Stimulated activated CD4-positive, alpha-beta T cell treated with anti-CD3 and anti-CD28 coated beads, TNF-alpha, amount 100 ng/mL, for 48 hours (primary cell): ENCODE results near the gene FETUB.
"Not testable (repeated sequence)": the region's sequence is repeated elsewhere in the genome, so short reads cannot be mapped to it uniquely, and the experiment has no call there.

Source experiments
- DNase-seq, 3 donors: peaks; one replicate each; pipeline ENCODE4 v3.0.0-alpha.2; 2020; ENCODE audit warnings: low read depth in 3 of 3

FETUB gene

DNA sequence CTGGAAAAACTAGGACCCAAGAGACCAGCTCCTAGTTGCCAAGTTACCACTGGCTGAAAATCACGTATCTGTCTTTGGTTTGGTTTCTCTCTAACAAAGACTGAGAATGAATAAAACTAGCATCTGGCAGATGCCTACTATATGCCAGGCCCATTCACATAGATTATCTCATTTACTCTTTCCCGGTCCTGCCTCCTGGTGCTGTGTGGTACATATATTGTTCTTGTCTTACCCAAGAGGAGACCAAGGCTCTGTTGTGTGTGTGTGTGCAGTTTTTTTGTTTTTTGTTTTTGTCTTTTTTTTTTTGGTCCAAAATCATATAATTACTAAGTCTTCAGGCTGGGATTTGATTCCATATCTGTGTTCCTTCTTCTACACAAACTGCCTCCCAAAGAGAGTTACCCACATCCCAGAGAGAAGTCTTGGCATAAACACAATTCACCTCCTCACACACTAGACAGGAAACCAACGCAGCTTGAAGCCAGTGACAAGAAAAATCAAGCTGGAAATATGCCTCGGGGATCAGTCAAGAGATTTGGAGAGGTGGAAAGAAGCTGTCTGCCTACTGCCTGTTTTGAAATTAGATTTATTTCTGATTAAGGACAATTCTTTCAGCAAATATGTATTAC lies 26.4 kb upstream of the FETUB start:
- no peak for DNase-seq

DNA sequence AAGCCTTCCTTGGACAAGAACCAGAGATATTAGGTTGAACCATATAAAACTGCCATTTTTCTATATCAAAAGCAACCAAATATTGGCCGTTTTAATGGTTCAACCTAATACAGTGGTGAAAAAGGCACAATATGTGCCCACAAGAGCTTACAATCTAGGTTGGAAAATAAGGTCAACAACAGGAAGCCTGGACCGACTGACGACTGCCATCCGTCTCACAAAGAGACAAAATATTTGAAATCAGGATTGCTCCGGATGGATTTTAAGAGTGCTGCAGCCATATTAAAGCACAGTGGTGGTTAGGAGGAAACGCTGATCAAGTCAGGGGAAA lies 26.0 kb upstream of the FETUB start:
- no peak for DNase-seq

DNA sequence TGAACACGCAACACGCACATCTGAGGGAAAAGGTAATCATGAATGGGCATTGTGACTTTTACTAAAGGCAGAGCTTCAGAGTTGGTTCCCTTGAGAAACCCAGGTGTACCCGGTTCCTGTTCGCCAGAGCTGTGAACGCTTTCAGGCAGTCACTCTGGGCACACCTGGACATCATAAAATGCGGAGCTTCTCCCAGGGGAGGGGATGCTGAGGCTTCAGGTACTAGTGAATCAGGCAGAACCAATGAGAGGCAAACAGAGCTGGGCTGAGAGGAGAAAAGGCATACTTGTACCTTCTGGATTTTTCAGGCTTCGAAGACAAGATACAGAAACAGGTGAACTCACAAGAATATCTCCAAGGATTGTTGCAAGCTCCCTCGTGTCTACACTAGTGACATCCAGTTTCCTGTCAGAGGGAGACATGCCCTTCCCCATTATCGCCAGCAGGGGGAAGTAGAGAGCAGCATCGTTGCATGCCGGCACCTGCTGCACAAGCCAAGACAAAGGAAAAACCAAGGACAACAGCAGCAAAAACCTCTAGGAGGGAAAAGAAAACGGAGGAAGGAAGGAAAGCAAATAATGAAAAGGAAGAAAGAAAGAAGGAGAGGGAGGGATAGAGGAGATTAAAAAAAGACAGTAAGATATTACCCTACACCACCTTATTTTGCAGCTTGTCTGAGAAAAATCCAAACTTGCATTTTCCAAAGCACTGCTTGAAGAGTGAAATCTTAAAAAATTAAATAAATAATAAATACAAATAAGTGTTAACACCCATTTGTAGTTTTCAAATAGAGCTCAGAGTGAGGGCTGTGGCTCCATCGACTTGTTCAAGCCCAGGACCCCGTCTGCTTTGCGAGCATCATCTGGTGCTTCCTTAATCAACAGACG lies 25.4 kb upstream of the FETUB start:
- DNase-seq: peak; percentile 51 to 65 (median 64)

DNA sequence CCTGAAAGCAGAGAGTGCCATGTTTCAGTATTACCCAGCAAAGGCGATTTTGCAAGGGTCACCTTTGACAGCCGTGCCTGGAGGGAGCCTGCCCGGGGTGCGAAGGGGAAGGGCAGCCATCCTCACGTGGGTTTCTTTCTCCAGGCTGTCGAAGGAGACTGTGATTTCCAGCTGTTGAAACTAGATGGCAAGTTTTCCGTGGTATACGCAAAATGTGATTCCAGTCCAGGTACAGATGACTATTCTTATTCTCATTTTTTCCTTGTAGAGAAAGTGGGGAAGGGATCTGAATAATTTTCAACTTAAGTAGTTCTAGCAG lies 23.9 kb upstream of the FETUB start:
- no peak for DNase-seq

DNA sequence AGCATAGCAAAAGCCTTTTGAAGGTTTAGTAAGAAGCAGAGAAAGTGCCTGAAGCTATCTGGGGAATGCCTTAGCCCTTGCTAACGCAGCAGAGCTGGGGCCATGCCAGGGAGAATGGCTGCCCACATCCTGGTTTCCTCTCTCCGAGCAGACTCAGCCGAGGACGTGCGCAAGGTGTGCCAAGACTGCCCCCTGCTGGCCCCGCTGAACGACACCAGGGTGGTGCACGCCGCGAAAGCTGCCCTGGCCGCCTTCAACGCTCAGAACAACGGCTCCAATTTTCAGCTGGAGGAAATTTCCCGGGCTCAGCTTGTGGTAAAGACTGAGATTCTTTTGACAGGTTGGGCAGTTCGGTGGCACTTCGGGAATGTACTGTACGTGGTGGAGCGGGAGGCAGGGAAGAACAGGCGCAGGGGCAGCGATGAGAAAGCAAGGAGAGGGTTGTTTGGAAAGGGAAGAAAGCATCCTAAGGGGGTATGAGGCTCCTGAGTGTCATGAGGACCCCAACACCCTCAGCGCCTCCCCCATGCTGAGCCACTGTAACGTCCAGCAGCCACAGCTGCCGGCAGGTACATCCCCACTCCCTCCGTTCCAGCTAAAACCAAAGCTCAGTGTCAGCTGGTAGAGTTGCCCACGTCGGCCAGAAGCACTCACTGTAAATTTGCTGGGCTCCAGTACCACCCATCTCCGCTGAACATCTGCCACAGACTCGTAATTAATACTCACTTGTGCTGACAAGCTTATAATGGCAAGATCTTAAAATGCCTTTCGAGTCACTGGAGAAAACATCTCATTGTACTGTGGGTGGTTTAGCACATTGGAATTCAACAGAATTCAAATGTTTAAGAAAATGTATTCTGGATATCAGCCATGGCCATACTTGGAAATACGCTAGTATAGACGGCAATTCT lies 22.9 kb upstream of the FETUB start:
- DNase-seq: peak; percentile 70 to 81 (median 80)

DNA sequence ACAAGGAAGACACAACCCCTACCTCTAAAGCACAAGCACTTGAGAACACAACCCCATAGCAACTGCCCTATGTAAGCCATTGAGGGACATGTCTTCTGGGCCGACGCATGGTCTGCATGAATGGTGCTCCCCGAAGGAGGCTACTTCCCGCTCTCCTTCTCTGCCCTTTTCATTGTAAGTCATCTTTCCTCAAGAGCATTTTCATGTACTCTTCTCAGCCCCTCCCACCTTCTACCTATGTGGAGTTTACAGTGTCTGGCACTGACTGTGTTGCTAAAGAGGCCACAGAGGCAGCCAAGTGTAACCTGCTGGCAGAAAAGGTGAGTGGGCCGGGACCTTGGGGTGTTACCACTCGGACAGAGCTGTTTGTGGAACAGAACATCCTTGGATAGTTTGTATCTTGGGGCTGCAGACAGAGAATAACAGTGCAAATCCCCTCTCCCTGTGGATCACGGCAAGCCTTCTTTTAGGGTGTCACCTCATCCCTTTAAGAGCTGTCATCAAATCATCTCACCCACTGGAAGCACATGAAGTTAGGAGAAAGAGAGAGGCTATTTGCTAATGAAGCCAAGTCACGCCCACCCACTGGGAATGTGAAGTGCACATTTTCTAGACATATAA lies 21.8 kb upstream of the FETUB start:
- no peak for DNase-seq

DNA sequence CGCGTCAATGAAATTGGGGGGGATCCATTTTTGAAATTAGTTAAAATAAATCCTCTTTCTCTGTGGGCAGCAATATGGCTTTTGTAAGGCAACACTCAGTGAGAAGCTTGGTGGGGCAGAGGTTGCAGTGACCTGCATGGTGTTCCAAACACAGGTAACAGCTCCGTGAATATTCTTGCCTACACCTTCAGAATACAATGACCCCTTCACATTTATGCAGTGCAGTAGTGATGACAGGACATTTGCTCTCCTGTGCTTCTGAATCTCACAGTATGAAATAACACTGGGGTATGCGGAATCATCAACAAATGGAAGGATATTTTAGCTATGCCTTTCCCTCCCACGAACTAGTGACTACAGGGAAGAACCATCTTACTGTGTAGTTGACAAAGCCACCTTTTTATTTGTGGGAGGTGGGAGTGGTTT lies 20.4 kb upstream of the FETUB start:
- DNase-seq: no peak

DNA sequence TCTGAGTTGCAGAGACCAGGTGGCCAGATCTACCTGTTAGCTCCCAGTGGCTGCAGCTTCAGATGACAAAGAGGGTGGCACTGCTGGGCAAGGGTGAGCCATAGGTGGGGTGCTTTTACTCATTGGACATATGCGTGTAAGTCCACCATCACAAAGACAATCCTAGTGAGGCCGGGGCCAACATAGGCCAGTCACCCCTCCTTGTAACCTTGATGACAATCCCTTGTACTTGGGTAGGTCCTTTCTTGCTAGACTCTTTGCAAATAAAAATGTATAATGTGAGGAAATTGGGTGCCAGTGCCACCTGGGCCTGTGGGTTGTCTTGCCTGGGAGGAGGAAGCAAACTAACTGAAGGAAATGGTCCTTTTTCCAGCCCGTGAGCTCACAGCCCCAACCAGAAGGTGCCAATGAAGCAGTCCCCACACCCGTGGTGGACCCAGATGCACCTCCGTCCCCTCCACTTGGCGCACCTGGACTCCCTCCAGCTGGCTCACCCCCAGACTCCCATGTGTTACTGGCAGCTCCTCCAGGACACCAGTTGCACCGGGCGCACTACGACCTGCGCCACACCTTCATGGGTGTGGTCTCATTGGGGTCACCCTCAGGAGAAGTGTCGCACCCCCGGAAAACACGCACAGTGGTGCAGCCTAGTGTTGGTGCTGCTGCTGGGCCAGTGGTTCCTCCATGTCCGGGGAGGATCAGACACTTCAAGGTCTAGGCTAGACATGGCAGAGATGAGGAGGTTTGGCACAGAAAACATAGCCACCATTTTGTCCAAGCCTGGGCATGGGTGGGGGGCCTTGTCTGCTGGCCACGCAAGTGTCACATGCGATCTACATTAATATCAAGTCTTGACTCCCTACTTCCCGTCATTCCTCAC lies 19.7 kb upstream of the FETUB start:
- no peak for DNase-seq

DNA sequence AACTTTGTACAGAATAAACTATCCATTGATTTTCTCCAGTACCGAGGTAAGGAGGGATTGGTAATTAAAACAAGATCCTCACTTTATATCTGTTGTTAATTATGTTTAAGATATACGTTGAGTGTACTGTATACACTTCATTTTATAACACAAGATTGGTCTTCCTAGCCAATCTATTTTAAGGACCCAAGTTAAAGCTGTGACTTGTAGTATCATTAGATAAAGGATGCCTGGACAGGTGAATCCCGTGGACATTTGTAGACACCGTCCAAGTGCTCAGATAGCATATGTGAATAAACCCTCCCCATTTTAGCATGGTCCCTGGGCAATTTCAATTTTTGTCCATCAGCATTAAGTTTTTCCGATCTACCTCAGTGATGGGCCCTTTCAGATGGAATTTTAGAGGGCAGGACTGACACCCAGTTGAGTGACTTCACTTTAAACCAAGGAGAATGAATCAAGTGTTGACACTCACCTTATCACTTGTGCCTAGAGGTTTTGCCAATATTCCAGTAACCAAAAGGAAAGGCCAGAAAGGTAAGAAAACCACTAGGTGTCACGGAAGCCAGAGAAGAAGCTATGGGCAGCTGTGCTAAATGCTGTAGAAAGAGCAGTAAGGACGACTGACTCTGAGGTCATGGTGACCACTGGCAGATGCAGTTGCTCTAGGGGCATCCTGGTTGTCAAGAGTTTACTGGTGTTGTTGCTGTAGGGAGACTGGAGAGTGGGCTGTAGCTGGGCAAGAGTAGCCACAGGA lies 18.1 kb upstream of the FETUB start:
- DNase-seq: no peak

DNA sequence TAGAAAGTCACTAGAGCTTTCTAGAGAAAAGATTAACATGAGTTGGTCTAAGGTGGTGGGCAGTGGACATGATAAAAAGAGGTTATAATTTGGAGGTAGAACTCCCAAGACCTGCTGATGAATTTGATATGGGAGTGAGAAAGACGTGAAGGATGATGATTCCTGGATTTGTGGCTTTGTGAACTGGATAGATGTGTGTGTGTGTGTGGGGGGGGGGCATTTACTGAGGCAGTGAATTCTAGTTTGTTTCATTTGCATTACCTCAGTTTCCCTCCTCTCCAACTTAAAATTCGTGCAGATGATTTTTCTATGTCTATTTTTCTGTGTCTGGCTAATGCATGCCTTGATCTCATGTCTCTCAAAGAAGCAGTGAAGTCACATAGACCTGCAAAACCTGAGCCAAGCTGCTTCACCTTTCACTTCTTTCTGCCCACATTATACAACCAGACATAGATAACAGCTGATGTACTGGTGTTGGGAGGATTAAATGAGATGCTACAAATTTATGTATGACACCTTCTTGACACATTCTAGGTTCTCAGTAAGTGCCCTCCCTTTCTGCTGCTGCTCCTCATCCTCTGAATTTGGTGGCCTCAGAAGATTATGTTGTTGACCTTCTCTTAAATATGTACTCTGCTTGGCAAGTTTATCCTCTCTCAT lies 17.4 kb upstream of the FETUB start:
- DNase-seq: no peak

DNA sequence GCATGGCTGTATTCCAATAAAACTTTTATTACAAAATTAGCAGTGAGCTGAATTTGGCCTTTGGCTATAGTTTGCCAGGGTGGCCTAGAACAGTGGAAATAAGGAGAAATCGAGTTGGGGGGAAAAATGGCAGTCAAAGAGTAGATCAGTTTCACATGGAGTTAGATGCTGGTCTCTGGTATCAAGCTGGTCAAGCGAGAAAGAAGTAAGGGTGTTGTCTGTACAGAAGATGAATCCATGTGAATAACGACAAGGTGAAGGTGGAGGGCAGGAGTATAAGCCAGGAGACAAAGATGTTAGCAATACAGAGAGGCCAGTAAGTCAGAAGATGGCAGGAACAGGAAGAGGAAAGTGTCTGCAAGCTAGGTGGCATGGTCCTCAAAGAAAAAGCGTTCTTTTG lies 15.6 kb upstream of the FETUB start:
- no peak for DNase-seq

DNA sequence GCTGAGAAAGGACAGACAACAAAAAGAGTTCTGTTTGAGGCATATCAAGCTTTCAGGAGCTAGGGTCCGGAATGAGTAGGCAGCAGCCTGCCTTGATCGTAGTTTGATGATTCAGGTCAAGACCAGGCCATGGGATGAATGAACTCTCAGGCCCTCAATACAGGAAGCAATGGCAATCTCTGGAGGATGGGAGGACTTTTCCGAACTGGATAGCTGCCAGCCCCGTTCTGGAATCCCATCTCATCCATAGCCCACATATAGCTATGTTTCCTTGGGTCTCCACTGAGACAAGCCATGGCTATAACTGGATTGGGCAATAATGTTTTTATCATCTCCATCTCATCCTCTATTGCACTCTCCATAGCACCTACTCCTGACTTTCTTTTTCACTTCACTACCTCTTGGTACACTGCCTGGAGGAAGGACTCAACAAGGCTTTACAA lies 14.6 kb upstream of the FETUB start:
- no peak for DNase-seq

DNA sequence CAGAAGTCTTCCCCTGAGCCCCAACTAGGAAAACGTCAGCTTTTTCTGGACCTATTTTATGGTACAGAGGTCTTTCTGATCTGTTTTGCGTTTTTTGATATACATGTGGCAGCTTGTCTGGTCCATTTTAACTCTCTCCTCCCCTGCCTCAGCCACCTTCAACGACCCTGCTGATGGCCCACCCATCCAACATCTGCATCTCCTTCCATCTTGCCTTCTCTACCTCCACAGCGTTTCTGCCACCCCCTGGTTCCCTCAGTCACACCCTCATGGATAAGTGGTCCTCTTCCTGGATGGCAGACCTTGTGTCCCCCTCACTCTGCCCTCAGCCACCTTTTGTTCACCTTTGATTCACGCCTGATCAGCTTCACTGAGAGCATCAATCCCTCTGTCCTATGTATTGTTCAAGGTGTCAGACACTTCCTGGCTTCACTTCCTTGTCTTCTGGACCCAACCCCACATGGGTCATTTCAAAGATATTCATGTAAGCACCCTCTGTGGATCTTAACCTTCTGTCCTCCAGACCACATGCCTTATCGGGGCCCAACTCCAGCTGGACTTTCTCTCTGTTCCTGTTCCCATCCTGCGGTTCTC lies 13.8 kb upstream of the FETUB start:
- DNase-seq: no peak

DNA sequence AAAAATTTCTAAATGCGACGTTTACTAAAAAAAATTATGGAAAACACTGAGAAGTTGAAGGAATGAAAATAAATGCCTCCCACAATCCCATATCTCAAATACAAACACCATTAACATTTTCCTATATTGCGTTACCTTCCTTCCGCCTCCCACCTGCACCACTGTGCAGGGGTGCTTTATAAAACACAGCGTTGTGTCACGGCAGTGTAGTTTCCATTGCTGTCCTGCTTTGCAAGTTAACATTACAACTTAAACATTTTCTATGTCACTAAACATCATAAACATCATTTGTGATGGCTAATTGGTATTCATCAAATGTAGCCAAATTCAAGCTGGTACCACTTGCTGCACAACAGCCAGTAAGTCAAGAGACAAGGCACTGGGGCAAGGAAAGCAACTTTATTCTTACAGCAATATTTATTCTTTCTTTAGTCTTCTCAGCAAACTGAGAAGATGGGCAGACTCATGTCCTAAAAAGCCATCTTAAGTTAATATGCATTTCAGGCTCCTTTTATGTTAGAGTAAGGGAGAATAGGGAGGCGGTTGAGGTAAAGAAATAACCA lies 12.3 kb upstream of the FETUB start:
- DNase-seq: no peak

DNA sequence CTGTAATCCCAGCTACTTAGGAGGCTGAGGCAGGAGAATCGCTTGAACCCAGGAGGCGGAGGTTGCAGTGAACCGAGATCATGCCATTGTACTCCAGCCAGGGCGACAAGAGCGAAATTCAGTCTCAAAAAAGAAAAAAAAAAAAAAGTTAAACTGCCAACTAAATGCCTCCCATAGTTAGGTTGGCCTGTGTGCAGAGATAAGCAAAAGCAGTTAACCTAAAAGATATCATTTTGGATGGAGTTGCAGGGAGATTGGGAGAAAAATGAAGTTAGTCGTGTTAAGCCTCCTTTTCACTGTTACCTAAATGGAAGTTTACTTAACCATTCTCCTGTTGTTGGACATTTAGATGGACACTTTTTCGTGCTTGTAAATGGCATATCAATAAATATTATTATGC lies 11.4 kb upstream of the FETUB start:
- no peak for DNase-seq

DNA sequence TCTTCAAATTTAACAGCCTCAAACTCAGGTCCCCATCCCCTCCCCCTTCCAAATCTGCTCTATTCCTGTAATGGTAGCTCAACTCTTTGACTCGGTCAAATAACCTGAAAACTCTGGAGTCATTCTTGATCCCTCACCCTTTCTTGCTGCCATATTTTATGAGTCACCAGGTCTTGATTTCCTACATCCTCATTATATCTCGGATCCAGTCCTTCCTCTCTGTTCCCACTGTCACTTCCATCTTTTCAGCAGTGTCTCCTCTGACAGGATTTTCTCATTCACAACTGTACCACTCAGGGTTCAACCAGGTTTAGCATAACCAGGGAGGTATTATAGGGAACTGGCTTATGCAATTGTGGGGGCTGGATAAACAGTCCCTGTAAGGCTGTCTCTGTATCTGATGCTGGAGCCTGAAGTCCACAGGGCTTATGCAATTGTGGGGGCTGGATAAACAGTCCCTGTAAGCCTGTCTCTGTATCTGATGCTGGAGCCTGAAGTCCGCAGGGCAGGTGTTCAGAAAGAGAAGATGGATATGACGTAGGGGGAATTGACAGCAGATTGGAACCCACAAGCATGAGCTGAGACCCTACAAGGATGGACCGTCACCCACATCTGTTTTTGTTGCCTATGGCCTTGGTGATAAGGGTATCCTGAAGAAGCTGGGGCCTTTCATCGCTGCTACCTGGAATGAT lies 9.1 kb upstream of the FETUB start:
- DNase-seq: no peak

DNA sequence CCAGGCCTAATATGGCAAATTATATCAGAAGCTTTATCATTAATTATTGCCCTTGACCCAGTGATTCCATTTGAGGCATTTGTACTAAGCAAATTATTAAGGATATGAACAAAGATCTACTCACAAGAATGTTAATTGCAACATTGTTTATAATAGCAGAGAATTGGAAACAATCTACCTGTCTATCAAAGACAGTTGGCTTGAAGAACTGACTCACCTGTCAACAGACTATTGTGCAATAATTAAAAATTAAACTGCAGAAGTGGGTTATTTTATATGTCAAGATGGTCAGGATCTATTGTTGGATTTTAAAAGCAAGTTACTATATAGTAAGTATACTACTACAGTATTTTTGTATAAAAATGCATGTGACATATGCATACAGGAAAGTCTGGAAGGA lies 6.7 kb upstream of the FETUB start:
- no peak for DNase-seq

DNA sequence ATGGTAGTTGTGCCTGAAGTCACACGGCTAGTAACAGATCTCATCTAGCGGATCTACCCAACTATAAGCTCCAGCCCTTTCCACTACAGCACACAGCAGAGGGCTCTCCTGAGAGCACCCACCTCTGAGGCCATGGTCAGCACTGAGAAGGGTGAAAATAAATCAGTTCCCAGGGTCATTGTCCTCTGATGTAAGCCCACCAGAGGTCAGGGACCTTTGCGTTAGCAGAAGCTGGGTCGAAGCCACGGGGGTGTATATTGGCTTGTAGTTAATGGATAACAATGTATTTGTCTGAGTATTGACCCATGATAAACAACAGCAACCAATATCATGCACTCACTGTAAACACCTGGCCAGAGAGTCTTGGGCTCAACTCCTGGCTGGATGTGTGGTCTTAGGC lies 6.0 kb upstream of the FETUB start:
- not testable (repeated sequence) for DNase-seq
